Keratinocyte (primary cell): ENCODE measurements around the gene TCN2. TPM values are rescaled to one million over a fixed set of nuclear protein-coding genes. Genes with fewer than 3 reads are reported as not detected.
"Not testable (repeated sequence)": the region's sequence is repeated elsewhere in the genome, so short reads cannot be mapped to it uniquely, and the experiment has no call there.

Source experiments
- DNase-seq: peaks from one replicate; pipeline ENCODE4 v3.0.0-alpha.2; 2011; ENCODE audit warnings: low read depth, missing footprints, low spot score
- FAIRE-seq: peaks from 2 replicates; lab custom pipeline; 2011; peaks lifted over from hg19 to GRCh38; lab: Jason Lieb, UNC
- H2AFZ ChIP-seq: 2 replicates; pipeline ENCODE4 v1.6.0; 2012; ENCODE audit warnings: low read length, control low read depth, inconsistent platforms; ENCODE audit not compliant: control insufficient read depth
- H3K27ac ChIP-seq: 2 replicates; pipeline ENCODE4 v1.5.1; 2011; ENCODE audit warnings: low read length; ENCODE audit not compliant: control insufficient read depth, insufficient read depth
- H3K27me3 ChIP-seq: 3 replicates; pipeline ENCODE4 v1.6.0; 2011; ENCODE audit warnings: low read length; ENCODE audit not compliant: control insufficient read depth, insufficient read depth; ENCODE audit errors: extremely low read depth
- H3K36me3 ChIP-seq, 2 experiments: 2 replicates in 1 of 2; 3 replicates in 1 of 2; pipeline ENCODE4 v1.5.1; 2011; ENCODE audit warnings: low read length in 2 of 2, mild to moderate bottlenecking in 1 of 2; ENCODE audit not compliant: control insufficient read depth in 2 of 2, insufficient read depth in 2 of 2; ENCODE audit errors: extremely low read depth in 1 of 2
- H3K4me1 ChIP-seq: 3 replicates; pipeline ENCODE4 v1.5.1; 2011; ENCODE audit warnings: low read length; ENCODE audit not compliant: control insufficient read depth, insufficient read depth; ENCODE audit errors: extremely low read depth
- H3K4me2 ChIP-seq: 3 replicates; pipeline ENCODE4 v1.6.0; 2011; ENCODE audit warnings: low read depth, low read length; ENCODE audit not compliant: control insufficient read depth, insufficient read depth; ENCODE audit errors: extremely low read depth
- H3K4me3 ChIP-seq, 3 experiments: fragments of 200-600 bp in 1 of 3; sonication (generic) in 1 of 3; 2 replicates in 2 of 3; 3 replicates in 1 of 3; pipeline ENCODE4 v1.5.1; 2011 to 2016; ENCODE audit warnings: low read length in 3 of 3, mild to moderate bottlenecking in 3 of 3, control low read depth in 2 of 3, inconsistent platforms in 1 of 3, low read depth in 1 of 3, mixed read lengths in 1 of 3, mixed run types in 1 of 3, moderate library complexity in 1 of 3; ENCODE audit not compliant: control insufficient read depth in 2 of 3, insufficient read depth in 2 of 3; ENCODE audit errors: extremely low read depth in 1 of 3
- H3K79me2 ChIP-seq: 2 replicates; pipeline ENCODE4 v1.6.0; 2012; ENCODE audit warnings: low read length; ENCODE audit not compliant: control insufficient read depth, insufficient read depth
- H3K9ac ChIP-seq: 3 replicates; pipeline ENCODE4 v1.6.0; 2011; ENCODE audit warnings: low read length; ENCODE audit not compliant: control insufficient read depth, insufficient read depth; ENCODE audit errors: extremely low read depth
- H3K9me1 ChIP-seq: 3 replicates; pipeline ENCODE4 v1.6.0; 2011; ENCODE audit warnings: low read length; ENCODE audit not compliant: control insufficient read depth, insufficient read depth; ENCODE audit errors: extremely low read depth
- H3K9me3 ChIP-seq: 2 replicates; pipeline ENCODE4 v1.5.1; 2012; ENCODE audit warnings: low read depth, low read length; ENCODE audit not compliant: control insufficient read depth
- H4K20me1 ChIP-seq: 3 replicates; pipeline ENCODE4 v1.6.0; 2011; ENCODE audit warnings: low read length; ENCODE audit not compliant: control insufficient read depth, insufficient read depth; ENCODE audit errors: extremely low read depth
- CTCF ChIP-seq, 3 experiments: IDR thresholded peaks in 1 of 3; conservative IDR thresholded peaks in 1 of 3; optimal IDR thresholded peaks in 1 of 3; 2 replicates in 2 of 3; 3 replicates in 1 of 3; pipeline versions ENCODE3 to v1.5.1; 2011; ENCODE audit warnings: low read length in 3 of 3, mild to moderate bottlenecking in 3 of 3, moderate library complexity in 2 of 3, control low read depth in 1 of 3, inconsistent platforms in 1 of 3; ENCODE audit not compliant: insufficient read depth in 2 of 3; ENCODE audit errors: extremely low read depth in 1 of 3
- EZH2 ChIP-seq: IDR thresholded peaks from one replicate; pipeline ENCODE4 v1.6.1; 2012; ENCODE audit warnings: inconsistent platforms, mild to moderate bottlenecking, low read length, moderate library complexity
- dilution Hi-C: fragments of 300-500 bp; cut with MboI; formaldehyde crosslinking; loops from one replicate; pipeline ENCODE4 v1.7.0; 2020; ENCODE audit warnings: low sequenced_read_pairs; ENCODE audit not compliant: extremely low pct_ligation_motif_present
- polyA plus RNA-seq, 5 experiments: library from polyadenylated mRNA; depleted of rRNA in 3 of 5; stranded (reverse) in 3 of 5; stranded (forward) in 1 of 5; unstranded in 1 of 5; fragments of >200 nt; gene quantifications; 1 replicate in 1 of 5; 2 replicates in 3 of 5; 3 replicates in 1 of 5; pipeline versions ENCODE4 v1.2.1 to v1.2.3, GENCODE V29; 2011 to 2012; ENCODE audit warnings: missing spikeins in 2 of 5, low read depth in 1 of 5, low replicate concordance in 1 of 5

Gene TCN2
- polyA plus RNA-seq, 1 donor (not counting 4 experiments of a cell fraction or from before 2014, with no cell fraction given) = 0.88 TPM

DNA sequence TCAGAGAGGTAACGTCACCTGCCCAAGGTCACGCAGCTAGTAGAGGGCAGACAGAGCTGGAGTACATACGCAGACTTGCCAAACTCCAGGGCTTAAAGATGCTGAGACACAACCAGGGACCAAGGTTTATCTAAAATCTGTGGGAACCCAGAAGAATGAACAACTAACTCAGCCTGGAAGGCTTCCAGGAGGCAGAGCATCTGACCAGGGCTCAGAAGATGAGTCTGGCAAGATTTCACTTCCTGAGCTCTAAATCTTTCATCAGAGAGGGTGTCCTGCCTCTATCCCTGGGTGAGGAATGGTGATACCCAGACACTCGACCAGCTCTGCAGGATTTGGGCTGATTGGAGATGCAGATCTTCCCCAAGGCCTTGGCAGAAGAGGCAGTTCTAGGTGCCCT is 41.6 kb upstream of the TCN2 start:
- no peaks in the 10 kb centered on the region for H3K9me3 ChIP-seq
- H4K20me1 ChIP-seq = no peaks in the 10 kb centered on the region
- H3K27ac ChIP-seq = no peak overlapping the region
- no peaks in the 10 kb centered on the region for H3K9me1 ChIP-seq
- FAIRE-seq (no peak), DNase-seq (no peak)
- no peak overlapping the region for H3K4me3 ChIP-seq
- H3K4me1 ChIP-seq = peaks cover 6% of the 10 kb centered on the region
- no peaks in the 10 kb centered on the region for H3K79me2 ChIP-seq
- no peak overlapping the region for H3K4me2 ChIP-seq
- peaks cover 19% of the 10 kb centered on the region for H3K27me3 ChIP-seq
- dilution Hi-C loops = no loop called here
- no peak overlapping the region for H3K9ac ChIP-seq
- no peak overlapping the region for H2AFZ ChIP-seq
- no peak for TF ChIP-seq CTCF (optimal IDR thresholded peaks at IDR 0.05 in 1 of 3, IDR thresholded peaks at IDR 0.05 in 1 of 3, conservative IDR thresholded peaks at IDR 0.05 in 1 of 3; ENCODE audit: extremely low read depth in 1 of 3, insufficient read depth in 2 of 3, low read length in 3 of 3)
- no peak for TF ChIP-seq EZH2
- H3K36me3 ChIP-seq = no peaks in the 10 kb centered on the region

- no peak overlapping the region for H3K9ac ChIP-seq
- no peak for TF ChIP-seq CTCF (optimal IDR thresholded peaks at IDR 0.05 in 1 of 3, IDR thresholded peaks at IDR 0.05 in 1 of 3, conservative IDR thresholded peaks at IDR 0.05 in 1 of 3; ENCODE audit: extremely low read depth in 1 of 3, insufficient read depth in 2 of 3, low read length in 3 of 3)
- TF ChIP-seq EZH2 = no peak
- H3K36me3 ChIP-seq = no peaks in the 10 kb centered on the region
- no peak overlapping the region for H3K4me2 ChIP-seq
- no peak overlapping the region for H3K4me3 ChIP-seq
- H3K9me1 ChIP-seq = no peaks in the 10 kb centered on the region
- peaks cover 6% of the 10 kb centered on the region for H3K4me1 ChIP-seq
- H3K79me2 ChIP-seq = no peaks in the 10 kb centered on the region
- FAIRE-seq = no peak
- H3K27ac ChIP-seq = no peak overlapping the region
- dilution Hi-C loops = no loop called here
- H2AFZ ChIP-seq = no peak overlapping the region
- DNase-seq = no peak
- peaks cover 21% of the 10 kb centered on the region for H3K27me3 ChIP-seq
- H4K20me1 ChIP-seq = no peaks in the 10 kb centered on the region
- H3K9me3 ChIP-seq = no peaks in the 10 kb centered on the region
Observed at GRCh38 chr22:30566125-30566524, 40.8 kb upstream of the TCN2 start.

GRCh38 chr22:30567277-30567676 is 39.7 kb upstream of the TCN2 start:
- H3K4me3 ChIP-seq, H3K27ac ChIP-seq, H3K4me1 ChIP-seq, H2AFZ ChIP-seq, FAIRE-seq, H3K9me3 ChIP-seq, H3K9me1 ChIP-seq, H3K36me3 ChIP-seq, H3K4me2 ChIP-seq, dilution Hi-C loops, H3K79me2 ChIP-seq, H3K9ac ChIP-seq, H4K20me1 ChIP-seq, DNase-seq: not testable (repeated sequence)
- H3K27me3 ChIP-seq = peaks cover 24% of the 10 kb centered on the region
